Activated CD4-positive, alpha-beta T cell treated with anti-CD3 and anti-CD28 coated beads for 48 hours (primary cell): Measurements from ENCODE around the gene SAMD8.
"Not testable (repeated sequence)": the region's sequence is repeated elsewhere in the genome, so short reads cannot be mapped to it uniquely, and the experiment has no call there.

Experiments used
- DNase-seq: peaks from one replicate; pipeline ENCODE4 v3.0.0-alpha.2; 2020

Gene SAMD8

DNA sequence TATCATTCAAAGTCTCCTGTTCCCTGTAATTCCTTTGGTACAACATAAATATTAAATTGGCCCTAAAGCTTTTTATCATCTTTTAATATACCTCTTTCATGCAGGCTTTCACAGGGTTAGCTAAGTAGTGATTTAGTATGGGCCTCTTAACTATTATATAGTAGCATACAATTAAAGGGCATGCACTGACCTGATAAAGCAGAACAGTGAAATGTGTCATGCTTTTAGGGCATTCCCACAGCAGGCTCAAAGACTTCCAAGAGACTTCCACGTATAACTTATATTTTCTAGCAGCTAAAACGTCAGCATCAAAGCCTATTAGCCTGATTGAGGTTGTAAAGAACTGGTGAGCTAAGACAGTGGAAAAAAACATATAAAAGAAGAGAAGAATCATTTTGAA lies 35.3 kb downstream of the SAMD8 start:
- DNase-seq = no peak

DNA sequence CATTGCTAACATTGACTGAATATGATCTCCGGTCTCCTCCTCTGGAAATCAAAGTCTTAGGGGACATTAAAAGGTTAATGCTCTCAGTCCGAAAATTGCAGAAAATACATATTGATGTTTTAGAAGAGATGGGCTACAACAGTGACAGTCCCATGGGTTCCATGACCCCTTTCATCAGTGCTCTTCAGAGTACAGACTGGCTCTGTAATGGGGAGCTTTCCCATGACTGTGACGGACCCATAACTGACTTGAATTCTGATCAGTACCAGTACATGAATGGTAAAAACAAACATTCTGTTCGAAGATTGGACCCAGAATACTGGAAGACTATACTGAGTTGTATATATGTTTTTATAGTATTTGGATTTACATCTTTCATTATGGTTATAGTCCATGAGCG lies 39.2 kb downstream of the SAMD8 start:
- no peak for DNase-seq

DNA sequence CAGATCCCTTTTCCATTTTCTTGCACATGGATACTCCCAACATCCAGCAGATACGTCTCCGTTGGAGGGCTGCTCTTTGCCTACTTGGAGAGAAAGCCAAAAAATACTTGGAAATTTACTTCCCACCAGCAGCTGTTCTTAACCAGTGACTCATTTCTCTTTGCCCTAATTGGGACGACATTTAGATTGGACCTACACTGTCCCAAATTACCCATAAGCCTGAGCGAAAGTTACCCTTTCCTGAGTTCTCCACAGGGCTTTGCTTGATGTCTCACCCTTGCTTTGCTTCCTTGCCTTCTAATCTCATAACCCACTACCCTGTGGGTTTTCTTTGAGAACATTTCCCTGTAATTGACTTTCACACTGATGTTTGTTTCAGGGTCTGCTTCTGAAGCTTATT lies 48.1 kb downstream of the SAMD8 start:
- no peak for DNase-seq

- DNase-seq = no peak
These were observed 54.5 kb downstream of the SAMD8 start for GRCh38 chr10:75165684-75166622.

- DNase-seq = no peak
These were observed 55.1 kb downstream of the SAMD8 start for GRCh38 chr10:75166623-75166972.

DNA sequence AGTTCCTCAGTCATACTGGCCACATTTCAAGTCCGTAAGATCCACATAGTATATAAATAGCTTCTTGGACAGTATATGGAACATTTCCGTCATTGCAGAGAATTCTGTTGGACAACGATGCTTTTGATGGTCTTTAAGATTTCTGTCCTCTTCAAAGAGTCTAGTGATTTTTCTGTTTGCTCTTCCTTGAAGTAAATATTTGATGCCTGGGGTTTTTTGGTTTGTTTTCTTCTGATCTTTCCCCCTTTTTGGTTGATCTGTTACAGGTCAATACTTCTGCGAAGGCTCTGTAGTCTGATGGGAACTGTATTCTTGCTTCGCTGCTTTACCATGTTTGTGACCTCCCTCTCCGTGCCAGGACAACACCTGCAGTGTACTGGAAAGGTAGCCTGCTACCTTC lies 56.8 kb downstream of the SAMD8 start:
- no peak for DNase-seq

DNA sequence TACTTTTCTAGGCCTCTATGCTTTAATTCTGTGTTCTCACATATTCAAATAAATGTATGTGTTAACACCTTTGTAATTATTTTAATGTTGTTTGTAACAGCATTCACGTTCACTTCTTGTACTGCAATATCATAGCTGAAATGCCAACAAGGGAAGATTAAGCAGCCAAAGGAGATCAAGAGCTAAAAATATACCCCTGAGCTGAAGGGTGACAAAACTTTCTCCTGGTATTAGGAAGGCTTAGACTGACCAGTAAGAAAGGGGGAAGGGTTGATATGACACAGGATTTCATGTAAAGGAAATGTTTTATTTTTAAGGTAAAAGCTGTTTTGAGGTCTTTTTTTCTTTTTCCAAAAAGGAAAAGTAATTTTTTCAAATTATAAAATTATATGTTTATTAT lies 58.8 kb downstream of the SAMD8 start:
- DNase-seq = no peak

DNA sequence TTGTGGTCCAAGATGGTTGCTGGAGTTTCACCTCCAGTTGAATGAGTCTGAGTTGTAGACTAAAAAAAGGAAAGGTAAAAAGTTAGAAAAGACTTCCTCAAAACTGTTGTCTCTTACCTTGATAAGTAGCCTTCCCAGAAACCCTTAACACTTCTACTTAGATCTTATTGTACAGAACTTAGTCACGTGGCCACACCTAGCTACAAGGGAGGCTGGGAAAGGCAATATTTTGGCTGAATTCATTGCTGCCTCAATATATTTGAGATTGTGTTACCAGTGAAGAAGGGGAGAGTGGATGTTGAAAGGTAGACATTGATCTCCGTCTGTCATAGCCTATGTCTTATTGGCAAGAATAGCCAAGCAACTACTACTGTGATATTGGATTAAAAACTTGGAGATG lies 63.6 kb downstream of the SAMD8 start:
- DNase-seq = no peak

- no peak for DNase-seq
These were observed 64.6 kb downstream of the SAMD8 start for GRCh38 chr10:75176046-75176445.

DNA sequence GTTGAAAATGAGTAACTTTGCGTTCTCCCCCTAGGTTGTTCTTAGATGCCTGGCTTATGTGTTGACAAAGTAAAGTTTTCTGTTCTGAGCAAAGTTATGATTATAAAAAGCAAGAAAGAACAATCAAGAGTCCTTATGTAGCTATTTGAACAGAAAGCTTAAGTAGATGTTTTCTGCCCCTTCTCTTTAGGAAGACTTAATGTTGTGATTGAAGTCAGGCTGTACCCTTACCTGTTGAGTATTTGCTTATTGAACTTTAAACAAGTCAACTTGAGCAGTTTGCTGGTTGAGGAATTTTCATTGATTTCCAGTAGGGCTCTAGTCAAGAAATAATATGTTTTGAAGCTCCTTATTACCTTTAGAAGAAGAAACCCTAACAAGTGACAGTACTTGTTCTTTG lies 65.3 kb downstream of the SAMD8 start:
- no peak for DNase-seq

DNA sequence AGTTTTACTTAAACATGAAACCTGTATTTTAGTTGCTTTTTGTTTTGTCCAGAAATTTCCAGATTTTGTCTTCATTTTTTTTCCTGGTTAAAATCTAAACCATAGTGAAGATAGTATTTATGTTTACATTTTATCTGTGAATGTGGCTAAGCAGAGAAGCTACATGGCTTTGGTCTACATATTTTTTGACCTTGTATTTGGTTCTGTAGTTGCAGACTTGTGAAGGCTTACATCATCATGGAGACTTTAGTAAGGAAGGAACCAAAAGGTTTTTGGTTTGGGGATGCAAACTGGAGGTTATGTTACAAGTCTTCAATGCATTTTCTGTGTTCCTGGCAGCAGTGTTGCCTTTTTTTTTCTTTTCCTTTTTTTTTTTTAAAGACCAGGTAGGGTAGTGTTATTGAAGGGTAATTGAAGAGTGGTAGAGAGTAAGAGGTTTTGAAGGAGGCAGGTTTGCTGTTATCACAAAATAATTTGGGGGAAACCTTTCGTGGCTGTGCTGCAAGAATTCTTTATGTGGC lies 68.3 kb downstream of the SAMD8 start:
- no peak for DNase-seq

GRCh38 chr10:75180592-75180991 lies 69.1 kb downstream of the SAMD8 start:
- DNase-seq = no peak

- no peak for DNase-seq
These were observed 69.6 kb downstream of the SAMD8 start for GRCh38 chr10:75181073-75181472.

- DNase-seq = no peak
These were observed 74.9 kb downstream of the SAMD8 start for GRCh38 chr10:75186310-75186709.

DNA sequence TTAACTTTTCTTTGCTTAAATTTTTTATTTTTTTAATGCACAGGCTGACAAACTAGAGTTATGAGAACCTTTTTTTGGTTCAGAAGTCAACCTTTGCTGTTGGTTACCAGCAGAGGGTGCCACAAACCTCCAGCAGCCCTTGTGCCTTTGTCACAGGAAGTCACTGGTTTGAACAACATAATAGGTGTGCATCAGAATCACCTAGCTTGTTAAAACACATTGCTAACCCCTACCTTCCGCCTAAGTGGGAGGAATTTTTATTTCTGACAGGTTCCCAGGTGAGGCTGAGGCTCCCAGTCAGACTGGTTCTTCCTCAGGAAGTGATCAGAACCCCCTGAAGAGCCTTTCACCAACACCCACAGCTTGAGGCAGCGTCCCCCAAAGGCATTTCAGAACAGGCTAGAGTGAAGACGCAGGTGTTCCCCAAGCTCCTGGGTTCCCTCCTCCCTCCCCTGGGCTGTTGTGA lies 76.5 kb downstream of the SAMD8 start:
- peak; percentile 72 for DNase-seq

GRCh38 chr10:75188522-75188921 lies 77.1 kb downstream of the SAMD8 start:
- DNase-seq = not testable (repeated sequence)

- DNase-seq = no peak
These were observed 78.0 kb downstream of the SAMD8 start for GRCh38 chr10:75189266-75190096.

DNA sequence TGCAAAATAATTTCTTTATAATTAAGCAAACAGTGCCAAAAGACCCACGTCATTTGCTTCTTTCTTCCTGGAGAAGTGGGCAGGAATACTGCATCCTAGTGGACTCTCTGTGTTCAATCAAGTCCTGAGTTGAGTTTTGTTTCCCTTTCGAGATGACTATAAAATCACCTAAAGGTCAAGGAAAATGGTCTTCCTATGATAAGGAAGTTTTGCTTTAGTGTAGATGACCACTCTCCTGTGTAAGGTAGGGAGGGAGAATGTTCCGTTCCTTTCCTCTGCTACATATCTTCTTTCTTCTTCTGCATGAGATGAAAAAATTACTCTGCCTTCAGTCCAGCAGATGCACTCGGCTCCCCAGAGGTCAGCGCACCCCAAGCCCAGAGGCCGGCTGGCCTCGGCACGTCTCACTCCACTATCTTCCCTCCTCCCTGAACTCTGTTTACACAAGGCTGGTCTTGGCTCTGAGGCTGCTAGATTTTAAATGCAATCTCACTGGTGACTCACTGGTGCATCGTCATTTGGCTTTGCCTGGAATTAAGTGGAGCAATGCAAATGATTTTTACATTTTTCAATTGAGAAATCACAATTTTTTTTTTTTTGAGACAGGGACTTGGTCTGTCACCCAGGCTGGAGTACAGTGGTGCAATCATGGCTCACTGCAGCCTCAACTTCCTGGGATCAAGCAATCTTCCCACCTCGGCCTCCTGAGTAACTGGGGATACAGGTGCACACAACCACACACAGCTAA lies 80.5 kb downstream of the SAMD8 start:
- no peak for DNase-seq

GRCh38 chr10:75194625-75195024 lies 83.2 kb downstream of the SAMD8 start:
- not testable (repeated sequence) for DNase-seq

- DNase-seq = no peak
These were observed 83.7 kb downstream of the SAMD8 start for GRCh38 chr10:75195035-75195763.

DNA sequence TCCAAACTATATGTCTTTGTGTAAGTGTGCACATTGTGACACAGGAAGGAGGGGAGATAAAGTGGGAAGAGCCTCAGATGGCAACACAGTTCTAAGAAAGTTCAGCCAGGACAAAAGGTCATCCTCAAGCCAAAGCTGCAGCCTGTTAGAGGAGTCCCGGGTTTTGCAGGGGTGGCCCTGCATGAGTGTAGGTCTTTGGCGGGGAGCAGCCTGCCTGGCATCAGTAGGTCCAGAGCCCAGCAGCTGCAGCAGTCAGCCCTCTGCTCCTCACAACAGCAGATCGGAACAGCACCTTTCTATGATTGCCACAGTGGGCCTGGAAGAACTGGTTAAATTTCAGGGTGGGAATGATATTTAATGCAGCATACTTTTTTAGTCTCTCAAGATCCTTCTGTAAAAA lies 85.6 kb downstream of the SAMD8 start:
- no peak for DNase-seq

DNA sequence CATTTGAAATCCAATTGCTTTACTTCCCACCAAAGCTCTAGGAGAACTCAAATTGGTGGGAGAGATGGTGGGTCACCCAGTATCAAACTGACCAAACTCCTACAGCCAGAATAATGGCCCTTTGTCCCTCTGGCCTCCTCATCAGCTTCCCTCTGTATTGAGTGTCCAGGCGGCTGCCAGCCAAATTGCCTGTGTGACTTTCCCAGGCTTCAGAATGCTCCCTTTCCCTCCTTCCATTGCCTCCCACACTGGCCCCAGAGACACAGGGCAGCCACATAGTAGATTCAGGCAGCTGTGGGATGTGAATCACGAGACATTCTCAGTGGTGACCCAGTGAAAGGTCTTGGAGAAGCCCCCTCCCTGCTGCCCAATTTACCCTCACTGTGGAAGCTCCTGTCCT lies 86.5 kb downstream of the SAMD8 start:
- no peak for DNase-seq
